Endothelial cell of umbilical vein (primary cell): ENCODE results near the gene WDR18. TPM values are rescaled to one million over a fixed set of nuclear protein-coding genes. Genes with fewer than 3 reads are reported as not detected.

Experiments
- BruUV-seq: library from RNA; stranded (reverse); fragments of 400-500 nt; replicated peaks from 2 replicates; lab custom pipeline; 2021; lab: Mats Ljungman, UMichigan
- CTCF ChIA-PET: fragments of 300-600, 350-600 bp; sonication (Branson Sonifier 250); formaldehyde crosslinking; loops from one replicate; lab custom pipeline; 2021; ENCODE audit warnings: antibody characterized with exemption, inconsistent platforms; lab: Charles Lee
- POLR2A ChIA-PET: fragments of 300-600, 350-600 bp; sonication (Branson Sonifier 250); formaldehyde crosslinking; loops from one replicate; lab custom pipeline; 2021; ENCODE audit warnings: antibody characterized with exemption, inconsistent platforms; lab: Charles Lee
- DNase-seq: peaks from one replicate; pipeline ENCODE4 v3.0.0-alpha.2; 2011; ENCODE audit warnings: low read depth, low spot score
- FAIRE-seq: peaks from 2 replicates; lab custom pipeline; 2011; peaks lifted over from hg19 to GRCh38; lab: Jason Lieb, UNC
- H2AFZ ChIP-seq: 2 replicates; pipeline ENCODE4 v1.6.0; 2012; ENCODE audit warnings: low read depth, low read length, control low read depth, inconsistent platforms
- H3K27ac ChIP-seq: 2 replicates; pipeline ENCODE4 v1.5.1; 2011; ENCODE audit warnings: low read depth, mild to moderate bottlenecking, control low read depth, low read length, moderate library complexity; ENCODE audit not compliant: insufficient read depth
- H3K27me3 ChIP-seq, 2 experiments: 2 replicates each; pipeline versions ENCODE4 v1.6.0 to v1.6.1; 2011; ENCODE audit warnings: low read length in 2 of 2, mixed read lengths in 1 of 2; ENCODE audit not compliant: control insufficient read depth in 2 of 2, insufficient read depth in 2 of 2
- H3K36me3 ChIP-seq, 2 experiments: 2 replicates in 1 of 2; 3 replicates in 1 of 2; pipeline ENCODE4 v1.5.1; 2011; ENCODE audit warnings: low read length in 2 of 2, mild to moderate bottlenecking in 1 of 2, moderate library complexity in 1 of 2; ENCODE audit not compliant: control insufficient read depth in 2 of 2, insufficient read depth in 2 of 2; ENCODE audit errors: extremely low read depth in 1 of 2
- H3K4me1 ChIP-seq: 3 replicates; pipeline ENCODE4 v1.5.1; 2011; ENCODE audit warnings: mild to moderate bottlenecking, low read length; ENCODE audit not compliant: control insufficient read depth, insufficient read depth; ENCODE audit errors: extremely low read depth
- H3K4me2 ChIP-seq: 2 replicates; pipeline ENCODE4 v1.6.1; 2011; ENCODE audit warnings: low read length, control low read depth, mixed read lengths; ENCODE audit not compliant: insufficient read depth
- H3K4me3 ChIP-seq, 3 experiments: fragments of 200-600 bp in 1 of 3; sonication (generic), shearing (Covaris generic) in 1 of 3; replicated peaks in 1 of 3; 2 replicates each; pipeline ENCODE4 v1.5.1; 2011 to 2016; ENCODE audit warnings: control low read depth in 3 of 3, low read length in 3 of 3, mild to moderate bottlenecking in 2 of 3, inconsistent platforms in 1 of 3, low read depth in 1 of 3, moderate library complexity in 1 of 3; ENCODE audit not compliant: insufficient read depth in 1 of 3
- H3K79me2 ChIP-seq: 2 replicates; pipeline ENCODE4 v1.6.0; 2012; ENCODE audit warnings: low read length, inconsistent platforms; ENCODE audit not compliant: control insufficient read depth, insufficient read depth
- H3K9ac ChIP-seq: replicated peaks from 2 replicates; pipeline ENCODE3; 2011; ENCODE audit warnings: low read length, control low read depth; ENCODE audit not compliant: insufficient read depth; ENCODE audit errors: extremely low read depth
- H3K9me1 ChIP-seq: replicated peaks from 3 replicates; pipeline ENCODE4 v1.6.0; 2011; ENCODE audit warnings: mild to moderate bottlenecking, low read length; ENCODE audit not compliant: control insufficient read depth, insufficient read depth; ENCODE audit errors: extremely low read depth
- H3K9me3 ChIP-seq: replicated peaks from 2 replicates; pipeline ENCODE4 v1.5.1; 2012; ENCODE audit warnings: low read length, inconsistent platforms; ENCODE audit not compliant: control insufficient read depth, insufficient read depth
- H4K20me1 ChIP-seq: replicated peaks from 2 replicates; pipeline ENCODE3; 2011; ENCODE audit warnings: mild to moderate bottlenecking, low read length; ENCODE audit not compliant: control insufficient read depth, insufficient read depth; ENCODE audit errors: extremely low read depth
- CTCF ChIP-seq, 2 donors: IDR thresholded peaks; 1 replicate in 1 of 2; 2 replicates in 1 of 2; pipeline ENCODE4 v1.5.1; 2011; ENCODE audit warnings: low read length in 2 of 2, mild to moderate bottlenecking in 2 of 2, moderate library complexity in 2 of 2, control low read depth in 1 of 2, inconsistent platforms in 1 of 2, low read depth in 1 of 2; ENCODE audit not compliant: insufficient read depth in 1 of 2; ENCODE audit errors: extremely low read depth in 1 of 2
- EZH2 ChIP-seq: IDR thresholded peaks from 2 replicates; pipeline ENCODE4 v1.6.1; 2012; ENCODE audit warnings: borderline replicate concordance, low read depth, mild to moderate bottlenecking, moderate library complexity, low read length, inconsistent platforms; ENCODE audit not compliant: severe bottlenecking
- FOS ChIP-seq: IDR thresholded peaks from 2 replicates; pipeline ENCODE4 v1.6.1; 2011; ENCODE audit warnings: mild to moderate bottlenecking, low read length, moderate library complexity, borderline replicate concordance; ENCODE audit not compliant: insufficient read depth
- GATA2 ChIP-seq: IDR thresholded peaks from 2 replicates; pipeline ENCODE4 v1.7.0; 2011; ENCODE audit warnings: low read depth, mild to moderate bottlenecking, moderate library complexity, mixed read lengths, low read length; ENCODE audit not compliant: insufficient read length, insufficient read depth
- JUN ChIP-seq: IDR thresholded peaks from 2 replicates; pipeline ENCODE4 v1.6.1; 2011; ENCODE audit warnings: borderline replicate concordance, low read depth; ENCODE audit not compliant: insufficient read length, insufficient read depth
- MAX ChIP-seq: IDR thresholded peaks from 2 replicates; pipeline ENCODE4 v1.6.1; 2011; ENCODE audit not compliant: insufficient read depth, insufficient read length
- MYC ChIP-seq: IDR thresholded peaks from one replicate; pipeline ENCODE4 v1.6.1; 2011; ENCODE audit warnings: mild to moderate bottlenecking, low read depth, low read length
- POLR2A ChIP-seq: IDR thresholded peaks from 2 replicates; pipeline ENCODE4 v1.6.1; 2012; ENCODE audit warnings: low read depth, mild to moderate bottlenecking, control low read depth, low read length
- POLR2AphosphoS5 ChIP-seq: IDR thresholded peaks from 2 replicates; pipeline ENCODE4 v1.6.1; 2012; ENCODE audit warnings: low read depth, mild to moderate bottlenecking, control low read depth, low read length, moderate library complexity; ENCODE audit not compliant: insufficient read depth
- dilution Hi-C: fragments of 300-500 bp; cut with MboI; formaldehyde crosslinking; loops from one replicate; pipeline ENCODE4 v1.15.0; 2019; ENCODE audit warnings: low sequenced_read_pairs; ENCODE audit not compliant: extremely low pct_ligation_motif_present
- intact Hi-C: fragments of 100-400 bp; cut with micrococcal nuclease; formaldehyde crosslinking; loops from one replicate; pipeline ENCODE4 v1.10.0; 2022
- polyA plus RNA-seq, 4 experiments: library from polyadenylated mRNA; depleted of rRNA in 3 of 4; stranded (reverse) in 3 of 4; unstranded in 1 of 4; fragments of >200 nt; gene quantifications; 2 replicates each; pipeline versions ENCODE4 v1.2.1 to v1.2.3, GENCODE V29; 2011 to 2012; ENCODE audit warnings: missing spikeins in 1 of 4
- total RNA-seq: library from RNA; stranded (reverse); gene quantifications from 2 replicates; pipeline ENCODE4 v1.2.3, GENCODE V29; 2021

The WDR18 gene
- total and polyA plus RNA-seq, 2 donors (not counting 3 experiments of a cell fraction or from before 2014, with no cell fraction given), result 54.8 to 102 TPM

DNA sequence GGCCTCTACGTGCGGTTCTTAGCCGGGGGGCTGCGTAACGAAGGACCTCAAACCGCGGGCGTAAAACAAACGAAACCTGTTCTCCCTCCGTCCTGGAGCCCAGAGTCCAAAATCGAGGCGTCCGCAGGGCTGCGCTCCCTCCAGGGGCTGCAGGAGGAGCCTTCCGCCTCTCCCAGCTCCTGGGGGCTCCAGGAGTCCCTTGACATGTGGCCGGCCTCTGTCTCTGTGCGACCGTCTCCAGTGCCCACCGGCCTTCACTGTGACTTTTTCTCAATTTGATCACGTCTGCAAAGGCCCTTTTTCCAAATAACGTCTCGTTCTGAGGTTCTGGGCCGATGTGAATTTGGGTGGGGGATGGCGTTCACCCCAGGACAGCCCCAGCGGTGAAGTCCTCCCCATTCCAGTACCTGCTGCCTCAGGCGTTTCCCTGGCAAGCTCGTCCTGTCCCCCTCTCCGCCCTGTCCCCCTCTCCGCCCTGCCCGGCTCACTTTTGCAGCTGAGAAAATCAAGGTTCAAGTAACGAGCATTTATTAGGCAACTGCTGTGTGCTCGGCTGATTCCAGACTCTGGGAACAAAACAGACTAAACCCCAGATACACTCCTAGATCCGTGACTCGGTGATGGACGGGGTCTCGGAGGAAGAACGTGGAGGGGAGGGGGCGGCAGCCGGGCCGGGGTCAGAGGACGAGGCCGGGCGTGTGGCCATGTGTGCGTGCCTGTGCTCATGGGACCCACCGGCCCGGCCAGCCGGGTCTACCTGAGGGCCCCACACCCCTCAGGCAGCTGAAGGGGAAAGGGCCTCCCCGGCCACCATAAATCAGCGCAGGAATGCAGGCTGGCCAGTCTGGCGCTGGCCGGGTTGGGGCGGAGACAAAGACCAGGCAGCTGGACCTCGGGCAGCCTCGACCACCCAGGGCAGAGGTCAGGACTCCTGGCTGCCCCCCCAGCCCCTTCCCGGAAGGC lies 28.1 kb upstream of the WDR18 start:
- BruUV-seq, result no TSS peak
- no peak for FAIRE-seq

More for the DNA sequence above, 28.1 kb upstream of the WDR18 start:
- Histone ChIP-seq H3K9me3 (no peaks in the 10 kb centered on the region), H3K4me1 (peaks cover 4% of the 10 kb centered on the region), H4K20me1 (no peaks in the 10 kb centered on the region), H3K4me2 (no peak overlapping the region), H3K4me3 (no peak overlapping the region), H3K79me2 (no peaks in the 10 kb centered on the region), H3K9me1 (no peaks in the 10 kb centered on the region), H3K27me3 (no peaks in the 10 kb centered on the region), H3K9ac (no peak overlapping the region), H2AFZ (no peak overlapping the region), H3K27ac (no peak overlapping the region), H3K36me3 (no peaks in the 10 kb centered on the region)
- ChIA-PET CTCF (interaction anchor here (0.6 kb wide), 1 partner anchor 15 kb away, joined by 3 read pairs; no protein-coding TSS in a partner anchor), POLR2A (no interaction called here)
- DNase-seq, result no peak
- dilution Hi-C loops, result no loop called here
- TF ChIP-seq MAX, result no peak
- TF ChIP-seq CTCF (IDR thresholded peaks at IDR 0.05; ENCODE audit: extremely low read depth in 1 of 2, insufficient read depth in 1 of 2, low read depth in 1 of 2, low read length in 2 of 2), result no peak
- TF ChIP-seq MYC, result no peak
- TF ChIP-seq FOS, result no peak
- TF ChIP-seq EZH2, result no peak
- no peak for TF ChIP-seq POLR2A
- no peak for TF ChIP-seq POLR2AphosphoS5
- no peak for TF ChIP-seq GATA2
- no peak for TF ChIP-seq JUN
- intact Hi-C loops, result no loop called here
